CD4-positive, alpha-beta T cell treated with Interleukin-4 for 1 hour (primary cell): ENCODE results near the gene SCN2B.
"Not testable (repeated sequence)": the region's sequence is repeated elsewhere in the genome, so short reads cannot be mapped to it uniquely, and the experiment has no call there.

Experiments used
- DNase-seq, 2 donors: peaks; one replicate each; pipeline ENCODE4 v3.0.0-alpha.2; 2020 to 2022

SCN2B gene

DNA sequence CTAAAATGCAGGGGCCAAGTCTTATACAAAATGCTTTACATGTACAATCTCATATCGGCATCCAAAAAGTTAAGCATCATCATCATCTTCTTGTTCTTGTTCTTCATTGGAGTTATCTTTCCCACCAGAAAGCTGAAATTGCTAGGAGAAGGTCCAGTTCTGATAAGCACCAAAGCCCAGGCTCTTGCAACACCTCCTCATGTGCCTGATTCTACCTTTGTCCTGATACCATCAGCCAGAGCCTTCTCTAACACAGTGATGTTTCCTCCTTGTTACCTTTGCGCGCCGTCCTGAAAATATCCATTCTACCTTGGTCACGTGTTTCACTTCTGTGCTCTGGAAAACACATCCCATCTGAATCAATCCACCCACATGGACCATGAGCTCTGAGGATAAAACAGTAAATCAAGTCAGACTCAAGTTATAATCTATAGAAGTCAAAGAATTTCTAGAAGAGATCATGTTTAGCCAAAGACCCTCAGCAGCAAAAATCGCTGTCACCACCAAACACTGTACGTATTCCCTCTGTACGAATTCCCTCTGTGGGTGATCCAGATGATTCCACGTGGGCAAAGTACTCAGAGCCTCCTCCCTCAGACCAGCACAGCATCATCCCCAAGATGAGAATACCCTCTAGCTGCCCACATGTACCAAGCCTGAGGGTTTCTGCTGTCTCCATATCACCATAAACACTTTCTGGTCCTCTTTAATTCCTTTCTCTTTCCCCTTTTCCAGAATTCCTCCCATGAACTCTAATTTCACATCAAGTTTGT, 29.4 kb upstream of the SCN2B start:
- DNase-seq, result no peak

DNA sequence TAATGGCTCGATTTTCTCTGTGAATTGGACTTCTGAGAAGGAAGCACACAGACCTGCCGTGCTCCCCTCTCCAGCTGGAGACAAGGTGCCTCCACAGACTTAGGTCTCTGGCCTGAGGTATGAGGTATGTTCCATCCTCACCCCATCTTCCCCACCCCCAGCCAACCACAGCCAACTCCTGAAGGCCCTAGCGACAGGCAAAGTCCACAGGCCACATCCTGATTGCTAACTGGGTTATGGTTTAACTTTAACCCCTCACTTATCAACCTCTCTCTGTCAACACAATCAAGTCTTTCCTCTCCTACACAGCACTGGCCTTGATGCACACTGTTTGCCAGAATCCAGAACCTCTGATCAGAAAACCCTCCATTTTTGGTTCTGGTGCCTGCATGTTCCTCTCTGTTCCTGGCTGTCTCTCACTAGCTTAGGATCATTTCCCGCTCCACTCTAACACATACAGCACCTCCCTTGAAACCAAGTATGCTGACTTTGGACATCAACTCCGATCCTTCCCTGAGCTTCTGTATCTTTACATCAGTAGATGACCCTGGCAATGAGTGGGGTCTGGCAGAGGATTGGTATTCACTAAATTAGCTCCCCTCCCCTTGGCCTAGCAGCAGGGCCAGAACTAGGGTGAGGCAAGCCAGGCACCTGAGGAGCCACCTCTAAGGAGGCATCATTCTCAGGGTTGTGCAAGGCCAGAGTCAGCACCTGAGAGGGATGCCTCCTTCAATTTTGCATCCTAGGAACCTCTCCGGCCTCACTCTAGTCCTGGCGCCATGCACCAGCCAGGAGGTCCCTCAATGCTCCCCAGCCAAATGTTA, 26.4 kb upstream of the SCN2B start:
- DNase-seq, result peak; percentile 56 to 70

DNA sequence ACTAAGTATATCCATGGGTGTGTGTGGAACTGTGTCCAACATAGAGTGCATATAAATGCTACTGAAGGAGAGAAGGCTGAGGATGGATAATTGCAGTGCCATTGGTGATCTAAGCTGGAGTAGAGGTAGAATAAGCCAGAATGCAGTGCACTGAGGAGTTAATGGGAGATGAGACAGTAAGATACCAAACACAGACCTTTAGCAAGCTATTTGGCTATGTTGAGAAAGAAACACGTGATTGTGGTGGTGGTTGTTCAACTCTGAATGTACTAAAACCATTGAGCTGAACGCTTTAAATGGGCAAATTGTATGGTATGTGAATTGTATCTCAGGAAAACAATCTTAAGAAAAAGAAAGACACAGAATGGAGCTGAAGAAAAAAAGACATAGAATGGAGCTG, 25.5 kb upstream of the SCN2B start:
- DNase-seq, result no peak

DNA sequence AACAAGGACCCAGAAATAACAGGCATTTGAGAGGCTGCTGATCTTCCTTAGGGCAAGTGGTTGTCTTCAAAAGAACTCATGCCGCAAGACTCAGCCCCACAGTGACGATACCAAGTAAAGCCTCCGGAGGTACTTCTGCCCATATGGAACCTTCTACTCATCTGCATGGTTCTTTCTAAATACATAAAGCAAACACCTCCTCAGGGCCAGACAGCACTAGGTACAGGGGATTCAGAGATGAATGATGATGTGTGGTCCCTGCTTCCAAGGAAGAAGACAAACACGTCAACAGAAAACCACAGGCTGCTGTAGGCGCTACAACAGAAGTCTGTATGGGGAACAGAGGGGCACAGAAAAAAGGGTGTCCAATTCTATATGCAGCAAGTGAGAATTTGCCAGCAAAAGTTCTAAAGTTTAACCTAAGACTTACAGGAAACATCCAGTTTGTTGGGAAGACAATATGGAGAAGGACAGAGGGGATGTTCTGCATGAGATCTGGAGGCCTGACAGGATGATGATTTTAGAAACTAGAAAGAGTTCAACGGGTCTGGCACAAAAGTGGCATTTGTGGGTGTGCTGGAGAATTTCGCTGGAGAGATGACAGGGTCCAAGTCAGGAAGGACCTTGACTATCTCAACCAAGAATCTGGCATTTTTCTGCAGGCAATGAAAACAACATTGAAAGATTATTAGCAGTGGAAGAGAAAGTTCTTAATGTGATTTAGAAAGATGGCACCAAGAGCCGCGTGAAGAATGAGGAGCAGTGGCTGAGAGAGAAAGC, 24.7 kb upstream of the SCN2B start:
- peak; percentile 75 to 82 for DNase-seq

DNA sequence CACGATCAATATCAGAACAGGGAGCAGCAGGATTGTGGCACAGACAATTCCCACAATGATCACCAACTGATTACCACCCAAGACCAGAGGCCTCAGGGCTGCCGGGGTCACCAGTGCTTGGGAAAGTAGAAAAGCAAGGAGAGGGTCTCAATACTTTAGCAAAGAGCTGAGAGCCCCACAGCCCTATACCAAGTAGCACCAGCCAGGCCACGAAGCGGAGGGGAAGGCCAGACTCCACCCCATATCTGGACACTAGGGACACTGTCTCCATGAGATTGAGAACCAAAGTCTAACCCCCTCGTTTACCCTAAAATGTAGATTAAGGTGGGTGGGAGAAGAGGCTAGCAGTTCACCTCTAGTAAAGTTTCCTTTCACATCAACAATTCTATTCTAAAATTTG, 24.1 kb upstream of the SCN2B start:
- DNase-seq, result no peak

DNA sequence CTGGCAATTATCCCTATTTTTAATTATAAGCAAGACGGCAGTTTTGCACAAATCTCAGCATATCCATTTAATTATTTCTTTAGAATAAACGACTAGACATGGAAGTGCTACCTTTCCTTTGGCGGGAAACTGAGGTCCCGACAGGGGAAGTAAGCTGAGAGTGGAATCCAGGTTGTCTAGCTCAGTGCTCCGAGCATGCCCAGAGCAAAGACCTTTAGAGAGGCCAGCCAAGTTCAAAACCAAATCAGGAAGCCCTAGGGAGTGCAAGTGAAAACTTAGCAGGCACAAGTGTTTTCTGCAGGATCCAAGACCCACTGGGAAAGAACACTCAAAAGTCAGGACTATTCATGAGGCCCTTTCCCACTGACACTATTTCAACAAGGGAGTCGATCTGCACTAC, 22.7 kb upstream of the SCN2B start:
- DNase-seq, result no peak

DNA sequence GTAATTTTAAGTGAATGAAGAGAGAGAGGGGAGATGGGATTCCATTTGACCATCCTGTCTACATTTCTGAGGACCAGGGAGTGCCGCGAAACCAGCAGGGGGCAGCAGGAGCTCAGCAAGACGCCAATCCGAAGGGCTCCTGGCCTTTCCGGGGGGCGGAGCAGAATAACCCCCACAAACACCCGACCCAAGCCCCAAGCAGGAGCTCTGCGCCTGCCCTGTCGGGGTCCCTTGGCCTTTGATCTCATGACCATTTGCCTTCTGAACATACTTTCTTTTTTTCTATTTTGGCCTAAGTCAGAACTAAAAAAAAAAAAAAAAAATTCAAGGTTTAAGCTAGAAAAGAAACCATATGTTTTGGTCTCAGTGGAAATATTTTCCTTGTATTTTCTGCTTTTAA, 21.9 kb upstream of the SCN2B start:
- peak; percentile 82 to 84 for DNase-seq

DNA sequence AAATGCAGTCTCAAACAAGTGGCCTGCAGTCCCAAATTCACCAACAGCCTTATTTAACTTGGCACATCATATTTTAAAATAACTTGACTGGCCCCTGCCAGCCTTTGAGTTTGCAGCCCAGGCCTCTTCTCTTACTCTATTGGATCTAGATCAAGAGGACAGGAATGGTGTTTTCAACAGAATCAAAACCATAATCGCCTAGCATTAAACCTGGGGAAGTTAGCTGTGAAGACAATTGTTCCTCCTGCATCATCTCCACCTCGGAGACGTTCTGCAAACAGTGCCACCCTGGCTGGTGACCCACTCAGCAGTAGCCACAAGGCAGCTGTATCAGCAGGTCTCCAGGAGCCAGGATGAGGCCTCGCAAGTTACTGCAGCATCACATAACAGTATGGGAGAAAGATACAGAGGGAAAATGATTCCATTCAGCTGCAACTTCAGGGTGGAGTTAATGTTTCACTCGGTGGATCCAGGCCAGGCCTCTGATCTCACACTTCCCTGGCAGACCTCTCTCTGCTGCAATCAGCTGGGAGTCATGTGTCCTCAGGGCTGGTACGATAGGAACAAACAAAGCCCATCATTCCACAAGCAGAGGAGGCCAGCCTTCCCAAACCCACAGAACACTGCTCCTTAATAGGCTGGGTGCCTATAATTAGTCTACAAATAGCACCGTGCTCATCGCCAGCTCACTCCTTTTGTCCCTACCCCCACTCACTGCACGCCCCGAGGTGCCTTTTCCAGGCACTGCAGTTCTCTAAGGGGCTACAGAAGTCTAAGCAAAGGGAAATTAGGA, 18.6 kb upstream of the SCN2B start:
- no peak for DNase-seq

DNA sequence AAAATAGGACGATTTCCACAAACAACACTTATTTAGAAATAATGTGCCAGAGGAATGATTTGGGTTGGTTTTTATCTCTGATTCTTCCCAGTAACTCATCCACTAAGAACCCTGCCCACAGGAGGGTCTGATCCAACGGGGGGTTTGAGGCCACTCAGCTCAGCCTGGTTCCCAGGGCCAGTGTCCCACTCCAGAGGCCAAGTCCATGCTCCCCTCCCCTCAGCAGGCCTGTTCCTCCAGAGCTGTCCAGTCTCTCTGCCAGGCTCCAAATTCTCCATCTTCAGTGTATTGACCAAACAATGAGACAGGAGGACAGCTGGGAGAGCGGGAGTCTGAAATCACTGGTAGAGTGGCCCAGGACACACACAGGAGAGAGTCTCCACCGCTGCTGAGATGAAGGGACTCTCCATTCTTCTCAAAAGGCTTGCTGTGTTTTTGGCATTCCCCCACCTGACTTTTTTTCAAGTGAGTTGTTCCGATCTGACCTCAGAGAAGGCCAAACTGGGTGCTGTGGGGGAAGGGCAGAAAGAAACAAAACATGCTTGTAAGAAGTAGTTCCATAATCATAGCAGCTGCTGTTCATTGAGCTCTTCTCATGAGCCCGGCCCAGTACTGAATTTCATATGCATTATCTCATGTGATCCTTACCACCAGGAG, 17.6 kb upstream of the SCN2B start:
- DNase-seq, result no peak

DNA sequence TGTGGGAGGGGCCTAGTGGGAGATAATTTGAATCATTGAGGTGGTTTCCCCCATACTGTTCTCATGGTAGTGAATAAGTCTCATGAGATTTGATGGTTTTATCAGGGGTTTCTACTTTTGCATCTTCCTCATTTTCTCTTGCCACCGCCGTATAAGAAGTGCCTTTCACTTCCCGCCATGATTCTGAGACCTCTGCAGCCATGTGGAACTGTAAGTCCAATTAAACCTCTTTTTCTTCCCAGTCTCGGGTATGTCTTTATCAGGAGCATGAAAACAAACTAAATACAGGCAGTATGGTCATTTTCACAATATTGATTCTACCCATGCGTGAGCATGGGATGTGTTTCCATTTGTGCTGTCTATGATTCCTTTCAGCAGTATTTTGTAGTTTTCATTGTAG, 16.4 kb upstream of the SCN2B start:
- not testable (repeated sequence) for DNase-seq

DNA sequence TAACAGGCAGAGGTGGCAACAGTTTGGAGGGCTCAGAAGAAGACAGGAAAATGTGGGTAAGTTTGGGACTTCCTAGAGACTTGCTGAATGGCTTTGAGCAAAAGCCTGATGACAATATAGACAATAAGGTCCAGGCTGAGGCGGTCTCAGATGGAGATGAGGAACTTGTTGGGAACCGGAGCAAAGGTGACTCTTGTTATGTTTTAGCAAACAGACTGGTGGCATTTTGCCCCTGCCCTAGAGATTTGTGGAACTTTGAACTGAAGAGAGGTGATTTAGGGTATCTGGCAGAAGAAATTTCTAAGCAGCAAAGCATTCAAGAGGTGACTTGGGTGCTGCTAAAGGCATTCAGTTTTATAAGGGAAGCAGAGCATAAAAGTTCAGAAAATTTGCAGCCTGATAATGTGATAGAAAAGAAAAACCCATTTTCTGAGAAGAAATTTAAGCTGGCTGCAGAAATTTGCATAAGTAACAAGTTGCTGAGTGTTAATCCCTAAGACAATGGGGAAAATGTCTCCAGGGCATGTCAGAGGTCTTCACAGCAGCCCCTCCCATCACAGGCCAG, 14.6 kb upstream of the SCN2B start:
- not testable (repeated sequence) for DNase-seq

DNA sequence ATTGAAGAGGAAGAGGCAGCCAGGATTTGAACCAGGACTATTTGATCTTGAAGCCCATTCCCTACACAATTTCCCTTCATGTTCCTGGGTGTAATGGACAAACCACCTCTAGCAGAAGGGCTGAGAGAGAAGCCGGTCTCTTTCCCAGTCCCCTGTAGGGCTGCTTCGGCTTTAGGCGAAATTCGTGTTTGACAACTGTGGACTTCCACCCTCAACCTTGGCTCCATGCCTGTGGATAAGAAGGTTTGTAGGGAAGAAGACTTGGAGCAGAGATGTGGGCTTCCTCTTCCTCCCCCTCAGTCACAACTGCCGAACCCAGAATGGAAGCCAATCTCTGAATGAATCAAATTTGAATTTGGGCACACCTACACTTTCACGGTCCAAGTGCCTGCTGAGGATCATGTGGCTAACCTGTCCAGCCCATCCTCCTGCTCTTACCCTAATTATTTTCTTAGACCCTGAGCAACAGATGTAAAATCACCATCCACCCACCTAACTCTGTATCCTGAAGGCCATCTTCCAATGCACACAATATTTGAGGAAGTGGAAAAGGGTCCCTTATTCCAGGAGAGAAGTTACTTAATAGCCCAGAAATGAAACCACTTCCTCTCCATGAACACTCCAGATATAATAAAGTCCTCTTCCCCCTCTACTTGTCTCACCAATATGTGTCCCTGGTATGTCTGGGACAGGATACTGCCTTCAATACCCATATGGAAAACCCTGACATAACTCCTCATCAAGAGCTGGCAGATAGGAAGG, 10.1 kb upstream of the SCN2B start:
- DNase-seq, result no peak

DNA sequence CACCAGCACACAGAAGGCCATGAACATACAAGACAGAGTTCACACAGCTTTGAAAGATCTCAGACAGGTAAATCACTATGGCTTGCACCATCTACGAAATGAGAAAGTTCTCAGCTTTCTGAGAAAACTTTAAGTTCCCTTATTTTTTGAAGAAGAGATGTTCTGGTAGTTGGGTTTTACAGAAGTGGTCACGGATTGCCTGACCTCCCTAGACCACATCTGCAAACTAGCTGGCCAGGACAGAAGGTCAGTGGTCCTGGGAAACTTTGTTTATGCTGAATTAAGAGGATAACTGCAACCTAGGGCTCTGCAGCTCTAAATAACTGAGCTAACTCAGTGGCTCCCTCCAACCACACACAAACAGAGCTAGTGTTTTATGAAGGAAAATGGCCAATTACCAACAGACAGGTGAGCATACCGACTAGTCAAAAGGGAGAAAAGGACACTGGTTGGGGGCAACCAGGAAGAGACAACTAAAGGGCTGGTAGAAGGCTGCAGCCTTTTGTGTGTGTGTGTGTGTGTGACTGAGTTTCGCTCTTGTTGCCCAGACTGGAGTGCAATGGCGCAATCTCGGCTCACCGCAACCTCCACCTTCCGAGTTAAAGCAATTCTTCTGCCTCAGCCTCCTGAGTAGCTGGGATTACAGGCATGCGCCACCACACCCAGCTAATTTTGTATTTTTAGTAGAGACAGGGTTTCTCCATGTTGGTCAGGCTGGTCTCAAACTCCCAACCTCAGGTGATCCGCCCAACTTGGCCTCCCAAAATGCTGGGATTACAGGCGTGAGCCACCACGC, 8.5 kb upstream of the SCN2B start:
- DNase-seq, result peak in 1 of 2 donors; percentile 17

DNA sequence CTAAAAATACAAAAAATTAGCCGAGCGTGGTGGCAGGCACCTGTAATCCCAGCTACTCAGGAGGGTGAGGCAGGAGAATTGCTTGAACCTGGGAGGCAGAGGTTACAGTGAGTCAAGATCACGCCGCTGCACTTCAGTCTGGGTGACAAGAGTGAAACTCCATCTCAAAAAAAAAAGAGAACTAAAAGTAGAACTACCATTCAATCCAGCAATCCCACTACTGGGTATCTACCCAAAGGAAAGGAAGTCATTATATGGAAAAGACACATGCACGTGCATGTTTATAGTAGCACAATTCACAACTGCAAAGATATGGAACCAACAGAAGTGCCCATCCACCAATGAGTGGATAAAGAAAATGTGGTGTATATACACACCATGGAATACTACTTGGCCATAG, 7.3 kb upstream of the SCN2B start:
- peak in 1 of 2 donors; percentile 20 for DNase-seq

DNA sequence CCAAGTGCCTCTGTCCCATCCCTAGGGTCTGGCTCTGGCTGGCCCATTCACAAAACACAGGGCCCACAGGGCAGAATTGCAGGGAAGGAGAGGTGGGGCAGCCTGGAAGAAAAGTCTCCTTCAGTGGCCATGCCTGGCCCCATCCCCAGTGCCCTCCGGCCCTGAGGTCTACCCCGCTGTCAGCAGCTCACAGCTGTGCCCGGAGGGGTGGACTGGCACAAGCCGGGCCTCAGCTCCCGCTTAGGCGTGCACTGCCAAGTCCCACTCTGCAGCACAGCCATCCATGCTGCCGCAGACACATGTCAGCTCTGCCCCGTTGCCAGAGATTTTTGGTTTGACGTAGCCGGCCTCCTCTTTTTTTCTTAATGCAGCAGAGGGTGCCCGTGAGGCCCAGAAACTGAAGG, 3.9 kb upstream of the SCN2B start:
- DNase-seq, result no peak

DNA sequence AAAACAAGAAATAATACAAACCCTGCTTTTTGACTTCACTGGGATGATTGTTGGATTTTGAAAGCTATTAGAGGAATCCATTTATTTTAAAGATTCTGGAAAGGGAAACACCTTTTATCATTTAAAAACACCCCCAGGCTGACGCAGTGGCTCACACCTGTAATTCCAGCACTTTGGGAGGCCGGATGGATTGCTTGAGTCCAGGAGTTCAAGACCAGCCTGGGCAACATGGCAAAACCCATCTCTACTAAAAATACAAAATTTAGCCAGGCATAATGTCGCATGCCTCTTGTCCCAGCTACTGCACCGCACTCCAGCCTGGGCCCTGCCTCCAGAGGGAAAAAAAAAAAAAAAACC, 317 bp upstream of the SCN2B start:
- DNase-seq, result no peak

DNA sequence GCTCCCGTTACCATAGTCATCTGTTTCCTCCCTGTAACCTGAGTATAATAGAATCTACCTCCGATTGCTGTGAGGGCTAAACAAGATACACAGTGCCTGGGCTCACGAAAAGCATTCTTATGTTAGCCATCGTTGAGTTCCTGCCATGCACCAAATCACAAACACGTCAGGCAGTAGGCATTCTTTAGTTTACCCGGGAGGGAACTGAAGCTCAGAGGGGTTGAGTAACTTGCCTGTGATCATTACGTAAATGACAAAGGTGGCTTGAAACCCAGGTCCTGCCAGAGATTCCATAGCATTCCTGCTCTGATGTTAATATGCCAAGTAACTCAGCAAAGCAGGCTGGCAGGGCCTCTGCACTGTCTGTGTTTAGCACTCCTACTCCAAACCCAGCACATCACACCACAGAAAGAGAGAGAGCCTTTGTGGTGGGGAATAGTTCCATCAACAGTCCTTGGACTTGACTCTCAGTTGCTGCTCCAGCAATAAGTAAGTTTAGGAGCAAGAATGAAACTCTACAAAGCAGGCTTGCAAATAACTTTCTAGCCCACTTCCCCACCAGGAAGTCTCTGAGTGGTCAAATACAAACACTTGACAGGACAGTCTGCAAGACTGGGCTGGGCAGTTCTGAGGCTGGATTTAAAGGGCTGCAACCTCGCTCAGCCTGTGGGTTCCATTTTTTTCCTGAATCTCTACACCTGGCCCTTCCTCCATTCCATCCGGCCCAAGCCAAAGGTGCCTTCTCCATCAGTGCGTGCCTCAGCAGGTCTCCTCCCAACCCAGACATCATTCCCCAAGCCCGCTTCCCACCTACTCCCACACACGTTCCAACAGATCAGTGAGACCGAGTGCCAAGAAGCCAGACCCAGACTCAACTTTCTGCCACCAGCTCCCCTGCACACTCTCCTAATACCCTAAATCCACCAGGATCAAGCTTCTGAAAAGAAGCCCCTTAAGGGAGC, 1.1 kb downstream of the SCN2B start:
- DNase-seq, result no peak

DNA sequence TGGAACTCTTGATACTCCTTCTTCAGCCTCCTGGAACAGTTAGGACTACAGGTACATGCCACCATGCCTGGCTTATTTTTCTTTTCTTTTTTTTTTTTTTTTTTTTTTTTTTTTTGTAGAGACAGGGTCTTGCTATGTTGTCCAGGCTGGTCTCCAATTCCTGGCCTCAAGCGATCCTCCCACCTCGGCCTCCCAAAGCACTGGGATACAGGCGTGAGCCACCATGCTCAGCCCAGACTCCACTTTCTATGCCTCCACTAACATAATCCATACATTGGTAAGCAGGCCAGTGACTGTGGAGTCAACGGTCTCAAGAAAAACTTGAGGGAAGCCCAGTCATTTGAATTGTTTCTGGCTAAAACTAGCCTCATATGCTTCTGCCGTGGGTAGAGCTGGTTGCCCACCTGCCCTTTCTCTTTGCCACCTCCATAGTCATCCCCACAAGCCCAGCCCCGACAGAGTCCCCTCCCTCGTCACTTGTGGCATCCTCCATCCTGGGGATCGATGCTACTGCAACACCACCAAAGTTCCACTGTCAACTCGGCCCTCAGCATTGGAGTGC, 2.4 kb downstream of the SCN2B start:
- DNase-seq, result no peak

DNA sequence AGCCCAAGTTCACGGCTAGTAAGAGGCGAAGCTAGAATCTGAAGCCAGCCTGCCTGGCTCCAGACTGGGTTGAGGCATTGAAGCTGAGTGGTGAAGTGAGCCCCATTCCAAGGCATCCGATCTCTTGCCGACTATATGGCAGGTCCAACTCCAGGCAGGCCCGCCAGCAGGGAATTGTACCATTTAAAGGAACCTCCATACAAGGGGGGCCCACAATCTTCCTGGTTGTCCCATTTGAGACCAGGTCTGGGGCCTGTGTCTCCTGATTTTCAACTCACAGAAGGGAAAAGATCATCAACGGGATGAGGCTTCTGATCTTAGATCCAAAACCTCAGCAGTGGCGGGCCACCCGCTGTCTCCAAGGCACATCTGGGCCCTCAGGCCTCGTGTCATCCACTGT, 4.1 kb downstream of the SCN2B start:
- no peak for DNase-seq
